ENCODE results near the gene ABCA4. TPM values are rescaled to one million over a fixed set of nuclear protein-coding genes. Genes with fewer than 3 reads are reported as not detected.

ABCA4 gene
- total and polyA plus RNA-seq, 7 donors: 0.14 to 1.1 (median 0.16) TPM; not detected in 2

DNA sequence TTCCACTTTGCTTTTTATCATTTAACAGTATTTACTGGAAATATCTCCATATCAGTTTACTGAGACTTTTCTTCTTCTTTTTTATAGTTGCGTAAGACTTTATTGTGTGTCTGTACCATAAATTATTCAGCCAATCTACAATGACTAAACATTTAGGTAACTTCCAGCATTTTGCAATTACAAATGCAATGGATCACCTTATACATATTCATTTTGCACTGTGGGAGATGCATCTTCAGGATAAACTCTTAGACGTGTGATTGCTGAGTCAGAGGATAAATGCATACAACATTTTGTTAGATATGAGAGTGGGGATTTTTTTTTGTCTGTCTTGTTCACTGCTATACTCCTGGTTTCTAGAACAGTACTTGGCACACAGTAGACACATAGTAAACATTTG is 116.0 kb downstream of the ABCA4 start:
- H3K4me3 ChIP-seq: no peak overlapping the region

GRCh38 chr1:94002046-94002787 is 118.7 kb downstream of the ABCA4 start:
- no peaks in the 10 kb centered on the region for H3K36me3 ChIP-seq
- 79 to 89% methylated on average over 14 of the region's 14 CpGs for WGBS, 2 donors
- DNase-seq: no peak
- intact Hi-C loops (cut with DNase I): no loop called here
- no peaks in the 10 kb centered on the region for H3K27me3 ChIP-seq
- no peak for TF ChIP-seq POLR2A (IDR thresholded peaks at IDR 0.05)
- no peak for TF ChIP-seq EP300 (IDR thresholded peaks at IDR 0.05)
- TF ChIP-seq CTCF (IDR thresholded peaks at IDR 0.05): no peak
- TF ChIP-seq POLR2AphosphoS5 (IDR thresholded peaks at IDR 0.05): no peak
- H3K4me1 ChIP-seq: no peaks in the 10 kb centered on the region
- H3K27ac ChIP-seq: no peak overlapping the region
- no peak overlapping the region for H3K4me3 ChIP-seq
- H3K9me3 ChIP-seq: no peaks in the 10 kb centered on the region

More for the DNA sequence above, 116.0 kb downstream of the ABCA4 start:
- intact Hi-C loops (cut with DNase I): no loop called here
- H3K36me3 ChIP-seq: no peaks in the 10 kb centered on the region
- H3K27ac ChIP-seq: no peak overlapping the region
- DNase-seq: no peak
- no peaks in the 10 kb centered on the region for H3K9me3 ChIP-seq
- WGBS, 2 donors: 67 to 78% methylated on average over 2 of the region's 2 CpGs
- H3K27me3 ChIP-seq: no peaks in the 10 kb centered on the region
- no peak for TF ChIP-seq POLR2A (IDR thresholded peaks at IDR 0.05)
- no peak for TF ChIP-seq POLR2AphosphoS5 (IDR thresholded peaks at IDR 0.05)
- TF ChIP-seq CTCF (IDR thresholded peaks at IDR 0.05): no peak
- TF ChIP-seq EP300 (IDR thresholded peaks at IDR 0.05): no peak
- no peaks in the 10 kb centered on the region for H3K4me1 ChIP-seq

DNA sequence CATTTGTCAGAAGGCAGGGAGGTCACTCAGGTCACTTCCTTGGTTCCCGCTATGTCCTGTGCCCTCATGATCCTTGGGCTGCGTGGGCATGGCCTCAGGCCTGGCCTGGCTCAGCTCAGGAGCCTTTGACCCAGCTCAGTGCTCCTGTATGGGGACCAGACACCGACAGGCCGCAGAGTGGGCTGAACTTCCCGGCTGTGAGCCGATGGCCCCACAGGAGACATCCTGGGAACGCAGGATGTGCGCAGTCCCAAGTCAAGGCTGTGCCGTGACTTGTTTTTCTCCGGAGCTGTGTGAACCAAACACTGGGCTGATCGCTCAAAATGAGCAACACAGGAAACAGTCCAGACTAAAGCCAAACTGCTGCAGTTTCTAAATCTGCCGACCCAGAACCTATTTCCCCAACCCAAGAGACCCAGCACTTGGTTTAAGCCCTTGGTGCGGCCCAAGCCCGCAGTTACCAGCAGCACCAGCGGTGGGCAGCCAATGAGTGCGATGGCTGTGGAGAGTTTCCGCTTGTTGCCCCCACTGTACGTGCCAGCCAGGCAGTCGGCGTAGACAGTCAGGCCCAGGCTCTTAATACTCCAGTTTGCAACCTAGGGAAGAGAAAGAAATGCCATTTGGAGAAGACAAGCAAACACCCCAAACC is 119.4 kb downstream of the ABCA4 start:
- no peak for DNase-seq
- no peaks in the 10 kb centered on the region for H3K9me3 ChIP-seq
- no peak overlapping the region for H3K4me3 ChIP-seq
- no peak for TF ChIP-seq EP300 (IDR thresholded peaks at IDR 0.05)
- TF ChIP-seq POLR2A (IDR thresholded peaks at IDR 0.05): no peak
- no peak for TF ChIP-seq CTCF (IDR thresholded peaks at IDR 0.05)
- TF ChIP-seq POLR2AphosphoS5 (IDR thresholded peaks at IDR 0.05): no peak
- H3K27me3 ChIP-seq: no peaks in the 10 kb centered on the region
- intact Hi-C loops (cut with DNase I): no loop called here
- H3K4me1 ChIP-seq: no peaks in the 10 kb centered on the region
- no peaks in the 10 kb centered on the region for H3K36me3 ChIP-seq
- 89 to 95% methylated on average over 20 of the region's 20 CpGs for WGBS, 2 donors
- H3K27ac ChIP-seq: no peak overlapping the region

GRCh38 chr1:94000510-94001282 is 120.3 kb downstream of the ABCA4 start:
- H3K4me1 ChIP-seq: no peaks in the 10 kb centered on the region
- no peak for TF ChIP-seq EP300 (IDR thresholded peaks at IDR 0.05)
- TF ChIP-seq CTCF (IDR thresholded peaks at IDR 0.05): no peak
- no peak for TF ChIP-seq POLR2A (IDR thresholded peaks at IDR 0.05)
- no peak for TF ChIP-seq POLR2AphosphoS5 (IDR thresholded peaks at IDR 0.05)
- no peaks in the 10 kb centered on the region for H3K9me3 ChIP-seq
- H3K4me3 ChIP-seq: no peak overlapping the region
- no peak for DNase-seq
- WGBS, 2 donors: 93% methylated on average over 12 of the region's 12 CpGs
- no peaks in the 10 kb centered on the region for H3K27me3 ChIP-seq
- H3K36me3 ChIP-seq: no peaks in the 10 kb centered on the region
- intact Hi-C loops (cut with DNase I): no loop called here
- no peak overlapping the region for H3K27ac ChIP-seq
